DOHH2 (cell line): ENCODE data around the gene ADGRL3.

Source experiments
- H3F3A ChIP-seq: fragments of 200-600 bp; sonication (generic), shearing (Covaris generic); 2 replicates; pipeline ENCODE4 v1.6.0; 2016; ENCODE audit warnings: antibody characterized with exemption, mild to moderate bottlenecking; ENCODE audit not compliant: control insufficient read depth, insufficient read depth
- H3K27ac ChIP-seq: fragments of 200-600 bp; sonication (generic); 2 replicates; pipeline ENCODE4 v1.5.1; 2014; ENCODE audit warnings: low read depth, mild to moderate bottlenecking, low read length, moderate library complexity
- H3K27me3 ChIP-seq: fragments of 200-600 bp; sonication (generic); 2 replicates; pipeline ENCODE4 v1.6.1; 2014; ENCODE audit warnings: mild to moderate bottlenecking, low read length, mixed read lengths; ENCODE audit not compliant: control insufficient read depth
- H3K36me3 ChIP-seq: fragments of 200-600 bp; sonication (generic); 2 replicates; pipeline ENCODE4 v1.6.1; 2014; ENCODE audit warnings: mild to moderate bottlenecking, low read length, moderate library complexity, mixed read lengths; ENCODE audit not compliant: control insufficient read depth
- H3K4me1 ChIP-seq: fragments of 200-600 bp; sonication (generic); 2 replicates; pipeline ENCODE4 v1.6.1; 2014; ENCODE audit warnings: mild to moderate bottlenecking, low read length, mixed read lengths; ENCODE audit not compliant: control insufficient read depth
- H3K4me2 ChIP-seq: fragments of 200-600 bp; sonication (generic); 2 replicates; pipeline ENCODE4 v1.6.0; 2014; ENCODE audit warnings: mild to moderate bottlenecking, low read length, moderate library complexity
- H3K4me3 ChIP-seq: fragments of 200-600 bp; sonication (generic); 2 replicates; pipeline ENCODE4 v1.5.1; 2014; ENCODE audit warnings: mild to moderate bottlenecking, low read length, mixed read lengths
- H3K79me2 ChIP-seq: fragments of 200-600 bp; sonication (generic); 2 replicates; pipeline ENCODE4 v1.6.1; 2014; ENCODE audit warnings: mild to moderate bottlenecking, low read length, mixed read lengths; ENCODE audit not compliant: control insufficient read depth
- H3K9me2 ChIP-seq: fragments of 200-600 bp; sonication (generic); replicated peaks from 2 replicates; pipeline ENCODE4 v1.6.1; 2014; ENCODE audit warnings: mild to moderate bottlenecking, low read length, mixed read lengths; ENCODE audit not compliant: control insufficient read depth
- H3K9me3 ChIP-seq: fragments of 200-600 bp; sonication (generic); 2 replicates; pipeline ENCODE4 v1.6.1; 2014; ENCODE audit warnings: antibody characterized with exemption, low read length, mixed read lengths; ENCODE audit not compliant: control insufficient read depth, insufficient read depth
- H4K20me1 ChIP-seq: fragments of 200-600 bp; sonication (generic); 2 replicates; pipeline ENCODE4 v1.6.0; 2014; ENCODE audit warnings: low read depth, mild to moderate bottlenecking, antibody characterized with exemption, low read length, moderate library complexity; ENCODE audit not compliant: control insufficient read depth, insufficient read depth
- CTCF ChIP-seq: fragments of 200-600 bp; sonication (generic); IDR thresholded peaks from one replicate; pipeline ENCODE4 v1.5.1; 2014; ENCODE audit warnings: antibody characterized with exemption, mild to moderate bottlenecking, low read depth, low read length; ENCODE audit not compliant: poor library complexity, severe bottlenecking
- EZH2phosphoT487 ChIP-seq: fragments of 200-600 bp; sonication (generic); IDR thresholded peaks from 2 replicates; pipeline ENCODE4 v1.6.1; 2017; ENCODE audit warnings: borderline replicate concordance, mild to moderate bottlenecking, antibody characterized with exemption, low read length, moderate library complexity, mixed read lengths

The ADGRL3 gene

GRCh38 chr4:61210186-61210939 lies 10.2 kb downstream of the ADGRL3 start:
- TF ChIP-seq EZH2phosphoT487 (no peak), CTCF (no peak)
- Histone ChIP-seq H3K36me3 (no peaks in the 10 kb centered on the region), H3K79me2 (no peaks in the 10 kb centered on the region), H4K20me1 (no peaks in the 10 kb centered on the region), H3K27me3 (no peaks in the 10 kb centered on the region), H3K4me2 (no peak overlapping the region), H3K27ac (no peak overlapping the region), H3K9me2 (no peaks in the 10 kb centered on the region), H3K9me3 (no peaks in the 10 kb centered on the region), H3K4me3 (no peak overlapping the region), H3F3A (no peaks in the 10 kb centered on the region), H3K4me1 (no peaks in the 10 kb centered on the region)

- Histone ChIP-seq H3K4me3 (no peak overlapping the region), H4K20me1 (no peaks in the 10 kb centered on the region), H3K27me3 (no peaks in the 10 kb centered on the region), H3K36me3 (no peaks in the 10 kb centered on the region), H3K79me2 (no peaks in the 10 kb centered on the region), H3K4me2 (no peak overlapping the region), H3K27ac (no peak overlapping the region), H3K4me1 (no peaks in the 10 kb centered on the region), H3F3A (no peaks in the 10 kb centered on the region), H3K9me2 (no peaks in the 10 kb centered on the region), H3K9me3 (no peaks in the 10 kb centered on the region)
- TF ChIP-seq CTCF (no peak), EZH2phosphoT487 (no peak)
Observed at GRCh38 chr4:61211781-61212180, 11.7 kb downstream of the ADGRL3 start.

GRCh38 chr4:61212788-61213187 lies 12.7 kb downstream of the ADGRL3 start:
- H3F3A ChIP-seq, result no peaks in the 10 kb centered on the region
- no peaks in the 10 kb centered on the region for H3K79me2 ChIP-seq
- no peaks in the 10 kb centered on the region for H3K27me3 ChIP-seq
- H4K20me1 ChIP-seq, result no peaks in the 10 kb centered on the region
- no peak overlapping the region for H3K27ac ChIP-seq
- H3K4me2 ChIP-seq, result no peak overlapping the region
- no peaks in the 10 kb centered on the region for H3K36me3 ChIP-seq
- TF ChIP-seq EZH2phosphoT487 (no peak), CTCF (no peak)
- H3K9me2 ChIP-seq, result no peaks in the 10 kb centered on the region
- no peaks in the 10 kb centered on the region for H3K9me3 ChIP-seq
- H3K4me3 ChIP-seq, result no peak overlapping the region
- no peaks in the 10 kb centered on the region for H3K4me1 ChIP-seq
